Stomach (tissue), 9 donors: ENCODE results near the gene CDC45. TPM values are rescaled to one million over a fixed set of nuclear protein-coding genes. Genes with fewer than 3 reads are reported as not detected.

Experiments
- DNase-seq, 2 donors: peaks; one replicate each; pipeline versions ENCODE4 v3.0.0 to v3.0.0-alpha.2; 2013 to 2019
- H3K27ac ChIP-seq, 5 donors: fragments of 200-600 bp in 4 of 5; sonication (generic) in 4 of 5; one replicate each; pipeline ENCODE4 v1.5.1; 2013 to 2019; ENCODE audit warnings: mild to moderate bottlenecking in 1 of 5, moderate library complexity in 1 of 5
- H3K27me3 ChIP-seq, 3 donors: fragments of 200-600 bp; sonication (generic); one replicate each; pipeline ENCODE4 v1.5.1; 2017 to 2019; ENCODE audit warnings: mixed run types in 1 of 3
- H3K36me3 ChIP-seq, 4 donors: fragments of 200-600 bp; sonication (generic); 1 replicate in 3 of 4; 2 replicates in 1 of 4; pipeline ENCODE4 v1.5.1; 2016 to 2019
- H3K4me1 ChIP-seq, 4 donors: fragments of 200-600 bp; sonication (generic); one replicate each; pipeline ENCODE4 v1.5.1; 2016 to 2019
- H3K4me3 ChIP-seq, 4 donors: fragments of 200-600 bp; sonication (generic) in 3 of 4; one replicate each; pipeline ENCODE4 v1.5.1; 2016 to 2019; ENCODE audit warnings: mild to moderate bottlenecking in 1 of 4
- H3K9me3 ChIP-seq, 4 donors: fragments of 200-600 bp; sonication (generic); one replicate each; pipeline ENCODE4 v1.5.1; 2016 to 2019
- CTCF ChIP-seq, 7 experiments: fragments of 450-650 bp in 4 of 7; fragments of 200-600 bp in 3 of 7; sonication (generic) in 3 of 7; IDR thresholded peaks; one replicate each; pipeline ENCODE4 v1.5.1; 2016 to 2019; ENCODE audit warnings: antibody characterized with exemption in 7 of 7, control low read depth in 2 of 7, mild to moderate bottlenecking in 1 of 7
- EP300 ChIP-seq: sonication (generic); formaldehyde crosslinking; IDR thresholded peaks from one replicate; pipeline ENCODE4 v1.6.1; 2017; ENCODE audit warnings: antibody characterized with exemption
- POLR2A ChIP-seq, 4 donors: fragments of 450-650 bp; IDR thresholded peaks; one replicate each; pipeline ENCODE4 v1.6.1; 2016; ENCODE audit warnings: antibody characterized with exemption in 4 of 4, control low read depth in 2 of 4, mild to moderate bottlenecking in 1 of 4, moderate library complexity in 1 of 4
- POLR2AphosphoS5 ChIP-seq, 3 donors: sonication (generic); formaldehyde crosslinking; IDR thresholded peaks; one replicate each; pipeline ENCODE4 v1.6.1; 2016; ENCODE audit warnings: antibody characterized with exemption in 3 of 3
- WGBS, 5 donors: extraction: QIAGEN DNeasy Blood & Tissue Kit in 3 of 5; methylation state at CpG; one replicate each; pipeline versions ENCODE4 v1.1.5 to v1.1.7; 2013 to 2018; 5-methylcytosine and 5-hydroxymethylcytosine counted together
- intact Hi-C: fragments of 100-400 bp; cut with DNase I; formaldehyde crosslinking; loops from one replicate; pipeline ENCODE4 v1.15.1; 2023; ENCODE audit warnings: low total_unique reads
- polyA plus RNA-seq, 3 donors: library from polyadenylated mRNA; stranded (reverse); fragments of 200-250 nt; gene quantifications; one replicate each; pipeline ENCODE4 v1.2.3, GENCODE V29; 2013
- total RNA-seq, 5 donors: library from RNA; depleted of rRNA; stranded (reverse); fragments of >200 nt; gene quantifications; one replicate each; pipeline versions ENCODE4 v1.1.0 to v1.2.3, GENCODE V29; 2014 to 2016
- donor health status: healthy with polysubstance abuse.
- donor health status: Bipolar disorder and iron deficiency.
- donor health status: healthy.

Gene CDC45
- total and polyA plus RNA-seq, 8 donors, result 1.2 to 44.2 (median 5.4) TPM; not detected in 1

GRCh38 chr22:19488285-19488684 lies 8.6 kb downstream of the CDC45 start:
- Histone ChIP-seq H3K27ac (no peak overlapping the region), H3K4me1 (no peaks in the 10 kb centered on the region), H3K27me3 (no peaks in the 10 kb centered on the region), H3K36me3 (peaks cover 0 to 5% (median 0%) of the 10 kb centered on the region in 4 donors), H3K4me3 (no peak overlapping the region), H3K9me3 (no peaks in the 10 kb centered on the region)
- no peak for TF ChIP-seq CTCF (IDR thresholded peaks at IDR 0.05)
- intact Hi-C loops, result no loop called here
- no peak for DNase-seq
- WGBS, 5 donors, result 94 to 100% (median 95%) methylated on average over 2 of the region's 2 CpGs

- Histone ChIP-seq H3K27me3 (no peaks in the 10 kb centered on the region), H3K36me3 (peaks cover 0 to 5% (median 0%) of the 10 kb centered on the region in 4 donors), H3K9me3 (no peaks in the 10 kb centered on the region), H3K27ac (no peak overlapping the region), H3K4me3 (no peak overlapping the region), H3K4me1 (no peaks in the 10 kb centered on the region)
- peak in 1 of 2 donors; percentile 72 for DNase-seq
- TF ChIP-seq POLR2A (IDR thresholded peaks at IDR 0.05) (no peak), POLR2AphosphoS5 (IDR thresholded peaks at IDR 0.05) (no peak), EP300 (no peak), CTCF (IDR thresholded peaks at IDR 0.05) (no peak)
- 79 to 88% (median 87%) methylated on average over 7 of the region's 7 CpGs for WGBS, 5 donors
- intact Hi-C loops, result no loop called here
Observed at GRCh38 chr22:19488884-19489843, 9.4 kb downstream of the CDC45 start.

- Histone ChIP-seq H3K4me3 (no peak overlapping the region), H3K4me1 (no peaks in the 10 kb centered on the region), H3K27me3 (no peaks in the 10 kb centered on the region), H3K27ac (no peak overlapping the region), H3K9me3 (no peaks in the 10 kb centered on the region), H3K36me3 (no peaks in the 10 kb centered on the region)
- no peak for DNase-seq
- TF ChIP-seq POLR2AphosphoS5 (IDR thresholded peaks at IDR 0.05) (no peak), POLR2A (IDR thresholded peaks at IDR 0.05) (no peak), CTCF (IDR thresholded peaks at IDR 0.05) (no peak)
- intact Hi-C loops, result no loop called here
- WGBS, 5 donors, result 87 to 95% (median 92%) methylated on average over 5 of the region's 5 CpGs
Observed at GRCh38 chr22:19490628-19491230, 11.0 kb downstream of the CDC45 start.

GRCh38 chr22:19492504-19493174 lies 12.9 kb downstream of the CDC45 start:
- WGBS, 5 donors, result 90 to 93% (median 91%) methylated on average over 6 of the region's 6 CpGs

More at GRCh38 chr22:19492504-19493174, 12.9 kb downstream of the CDC45 start:
- intact Hi-C loops, result no loop called here
- H3K36me3 ChIP-seq, result no peaks in the 10 kb centered on the region
- H3K4me3 ChIP-seq, result no peak overlapping the region
- no peaks in the 10 kb centered on the region for H3K27me3 ChIP-seq
- no peaks in the 10 kb centered on the region for H3K4me1 ChIP-seq
- H3K9me3 ChIP-seq, result no peaks in the 10 kb centered on the region
- TF ChIP-seq CTCF (IDR thresholded peaks at IDR 0.05) (no peak), POLR2AphosphoS5 (IDR thresholded peaks at IDR 0.05) (no peak), EP300 (no peak), POLR2A (IDR thresholded peaks at IDR 0.05) (no peak)
- DNase-seq, result no peak
- no peak overlapping the region for H3K27ac ChIP-seq
